Measurements from ENCODE around the gene OTOA.
"Not testable (repeated sequence)": the region's sequence is repeated elsewhere in the genome, so short reads cannot be mapped to it uniquely, and the experiment has no call there.

Gene OTOA

GRCh38 chr16:21663889-21664647 is at the start of gene OTOA:
OTOA (plus strand) TSS chr16:21663968; CDS start chr16:21678515, 14,547 bp downstream.
- no peak for DNase-seq (ENCODE audit: low spot score)

GRCh38 chr16:21614896-21615295 is 48.9 kb upstream of the OTOA start:
- DNase-seq (ENCODE audit: low spot score) = no peak

- DNase-seq (ENCODE audit: low spot score) = no peak
Observed at GRCh38 chr16:21617607-21618006, 46.2 kb upstream of the OTOA start.

DNA sequence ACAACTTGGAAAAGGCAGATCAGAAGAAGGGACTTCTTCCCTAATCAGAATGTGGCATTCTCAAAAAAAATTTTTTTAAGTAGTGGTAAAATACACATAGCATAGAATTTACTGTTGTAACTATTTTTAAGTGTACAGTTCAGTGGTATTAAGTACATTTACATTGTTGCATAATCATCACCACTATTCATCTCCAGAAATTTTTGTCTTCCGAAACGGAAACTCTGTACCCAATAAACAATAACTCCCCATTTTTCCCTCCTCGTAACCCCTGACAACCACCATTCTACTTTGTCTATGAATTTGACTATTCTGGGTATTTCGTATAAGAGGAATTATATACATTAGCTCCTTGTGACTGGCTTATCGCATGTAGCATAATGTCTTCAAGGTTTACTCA is 45.5 kb upstream of the OTOA start:
- no peak for DNase-seq (ENCODE audit: low spot score)

- DNase-seq (ENCODE audit: low spot score) = no peak
Observed at GRCh38 chr16:21619765-21620425, 43.9 kb upstream of the OTOA start.

DNA sequence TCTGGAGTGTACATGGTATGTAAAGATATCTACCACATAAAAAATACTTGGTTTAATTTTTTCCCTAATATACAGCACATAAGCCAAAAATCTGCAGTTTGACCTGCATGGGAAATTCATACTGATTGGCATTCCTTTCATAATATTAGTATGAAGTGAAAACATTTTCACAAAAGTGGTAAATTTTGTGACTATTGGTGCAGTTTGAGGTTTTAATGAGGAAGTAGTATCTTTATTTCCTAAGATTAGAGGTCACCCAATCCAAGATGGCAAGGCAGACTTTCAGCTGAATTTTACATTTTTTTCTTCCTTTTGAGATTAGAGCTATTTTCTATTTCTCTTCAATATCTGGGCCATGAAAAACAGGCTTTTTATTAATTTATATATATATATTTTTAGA is 43.2 kb upstream of the OTOA start:
- no peak for DNase-seq (ENCODE audit: low spot score)

DNA sequence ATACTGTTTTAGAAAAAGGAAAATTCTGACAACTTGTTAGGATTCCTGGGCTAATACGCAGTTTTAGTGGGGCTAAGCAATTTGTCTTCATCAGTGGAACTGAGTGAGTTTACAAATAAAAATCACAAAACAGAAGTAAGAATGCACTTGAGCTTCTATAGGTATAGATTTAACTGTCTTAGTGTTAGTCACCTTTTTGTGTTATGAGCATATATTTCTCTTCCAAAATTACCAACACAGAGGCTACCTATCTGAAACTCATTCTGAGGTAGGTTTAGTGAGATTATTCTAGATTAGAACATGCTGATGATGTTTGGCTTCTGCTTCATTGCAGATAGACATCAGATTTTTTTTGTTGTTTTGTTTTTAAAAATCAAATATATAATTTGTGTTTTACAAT is 41.2 kb upstream of the OTOA start:
- DNase-seq (ENCODE audit: low spot score) = no peak

GRCh38 chr16:21625026-21625425 is 38.7 kb upstream of the OTOA start:
- DNase-seq (ENCODE audit: low spot score) = no peak

DNA sequence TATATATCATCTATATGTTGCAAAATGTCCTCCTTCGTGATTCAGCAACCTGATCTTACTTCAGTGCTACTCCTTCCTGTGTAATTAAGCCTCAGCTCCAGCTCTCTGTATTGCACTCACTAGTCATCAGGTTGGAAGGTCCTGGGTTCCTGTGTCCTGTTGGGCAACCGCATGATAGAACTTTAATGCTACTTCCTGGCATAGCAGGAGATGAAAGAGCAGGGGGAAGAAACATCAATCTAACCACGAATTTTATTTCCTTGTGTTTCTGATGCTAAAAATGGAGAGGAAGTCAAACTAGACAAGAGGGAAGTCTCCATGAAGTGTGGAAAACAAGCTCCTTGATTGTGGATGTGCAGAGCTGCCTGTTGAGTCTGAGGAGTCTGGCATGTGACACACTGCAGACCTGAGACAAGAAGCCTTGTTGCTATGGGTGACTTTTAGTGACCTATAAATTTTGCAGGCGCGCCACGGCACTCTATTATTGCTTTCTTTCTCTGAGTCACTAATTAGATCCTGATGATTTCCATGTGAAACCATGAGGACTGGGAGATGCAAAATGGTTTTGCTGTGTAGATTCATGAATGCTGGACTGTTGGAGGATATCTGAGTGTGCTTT is 37.0 kb upstream of the OTOA start:
- DNase-seq (ENCODE audit: low spot score) = peak; percentile 68

DNA sequence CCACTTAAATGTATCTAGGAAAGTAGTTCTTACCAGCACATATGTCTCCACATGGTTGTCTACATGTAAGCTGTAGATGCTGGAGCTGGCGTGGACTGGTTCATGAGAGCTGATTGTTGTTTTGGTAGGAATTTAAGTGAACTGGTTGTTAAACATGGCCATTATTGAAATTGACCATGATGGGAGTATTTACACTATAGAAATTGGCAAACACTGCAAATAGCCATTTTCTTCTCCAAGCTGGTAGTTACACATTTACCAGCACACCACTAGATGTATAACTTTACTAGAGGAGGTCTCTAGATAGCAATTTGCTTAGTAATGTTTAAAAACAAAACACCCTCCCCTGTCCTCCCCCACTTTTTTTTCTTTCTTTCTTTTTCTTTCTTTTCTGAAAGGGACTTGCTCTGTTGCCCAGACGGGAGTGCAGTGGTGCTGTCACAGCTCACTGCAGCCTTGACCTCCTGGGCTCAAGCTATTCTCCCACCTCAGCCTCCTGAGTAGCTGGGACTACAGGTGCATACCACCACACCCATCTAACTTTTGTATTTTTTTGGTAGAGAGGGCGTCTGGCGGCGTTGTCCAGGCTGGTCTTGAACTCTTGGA is 35.5 kb upstream of the OTOA start:
- no peak for DNase-seq (ENCODE audit: low spot score)

- no peak for DNase-seq (ENCODE audit: low spot score)
Observed at GRCh38 chr16:21628772-21629171, 35.0 kb upstream of the OTOA start.

DNA sequence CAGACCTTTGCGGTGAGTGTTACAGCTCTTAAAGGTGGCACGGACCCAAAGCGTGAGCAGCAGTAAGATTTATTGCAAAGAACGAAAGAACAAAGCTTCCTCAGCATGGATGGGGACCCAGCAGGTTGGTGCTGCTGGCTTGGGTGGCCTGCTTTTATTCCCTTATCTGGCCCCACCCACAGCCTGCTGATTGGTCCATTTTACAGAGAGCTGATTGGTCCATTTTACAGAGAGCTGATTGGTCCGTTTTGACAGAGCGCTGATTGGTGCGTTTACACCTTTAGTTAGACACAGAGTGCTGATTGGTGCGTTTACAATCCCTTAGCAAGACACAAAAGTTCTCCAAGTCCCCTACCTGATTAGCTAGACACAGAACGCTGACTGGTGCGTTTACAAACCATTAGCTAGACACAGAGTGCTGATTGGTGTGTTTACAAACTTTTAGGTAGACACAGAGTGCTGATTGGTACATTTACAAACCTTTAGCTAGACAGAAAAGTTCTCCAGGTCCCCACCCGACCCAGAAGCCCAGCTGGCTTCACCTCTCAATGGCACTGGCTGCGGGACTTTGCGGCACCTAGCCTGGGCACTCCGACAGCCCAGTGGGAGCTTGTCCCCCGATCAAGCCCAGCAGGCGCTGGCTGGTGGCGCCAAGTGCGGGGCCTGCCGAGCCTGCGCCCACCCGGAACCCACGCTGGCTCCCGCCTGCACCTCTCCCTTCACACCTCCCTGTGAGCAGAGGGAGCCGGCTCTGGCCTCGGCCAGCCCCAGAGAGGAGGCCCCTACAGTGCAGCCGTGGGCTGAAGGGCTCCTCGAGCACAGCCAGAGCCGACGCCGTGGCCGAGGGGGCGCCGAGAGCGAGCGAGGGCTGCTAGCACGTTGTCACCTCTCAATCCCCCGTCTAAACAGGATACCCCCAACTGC is 33.9 kb upstream of the OTOA start:
- DNase-seq (ENCODE audit: low spot score) = not testable (repeated sequence)

DNA sequence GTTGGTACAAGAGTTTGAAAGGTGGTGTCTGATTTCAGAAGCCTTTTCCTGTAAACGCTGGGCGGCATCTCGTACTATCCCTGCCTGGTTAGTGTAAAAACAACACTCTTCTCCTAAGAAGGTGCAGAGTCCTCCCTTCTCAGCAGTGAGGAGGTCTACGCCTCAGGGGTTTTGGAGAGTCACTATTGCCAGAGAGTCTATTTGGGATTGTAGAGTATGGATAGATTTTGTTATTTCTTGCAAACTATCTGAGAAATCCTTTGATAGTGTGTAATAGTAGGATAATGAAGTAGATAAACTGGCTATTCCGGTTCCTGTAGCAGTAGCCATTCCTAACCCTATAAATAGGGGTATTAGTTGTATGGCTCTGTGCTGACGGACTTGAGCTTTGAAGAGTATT is 32.9 kb upstream of the OTOA start:
- not testable (repeated sequence) for DNase-seq (ENCODE audit: low spot score)

GRCh38 chr16:21631376-21631775 is 32.4 kb upstream of the OTOA start:
- not testable (repeated sequence) for DNase-seq (ENCODE audit: low spot score)

DNA sequence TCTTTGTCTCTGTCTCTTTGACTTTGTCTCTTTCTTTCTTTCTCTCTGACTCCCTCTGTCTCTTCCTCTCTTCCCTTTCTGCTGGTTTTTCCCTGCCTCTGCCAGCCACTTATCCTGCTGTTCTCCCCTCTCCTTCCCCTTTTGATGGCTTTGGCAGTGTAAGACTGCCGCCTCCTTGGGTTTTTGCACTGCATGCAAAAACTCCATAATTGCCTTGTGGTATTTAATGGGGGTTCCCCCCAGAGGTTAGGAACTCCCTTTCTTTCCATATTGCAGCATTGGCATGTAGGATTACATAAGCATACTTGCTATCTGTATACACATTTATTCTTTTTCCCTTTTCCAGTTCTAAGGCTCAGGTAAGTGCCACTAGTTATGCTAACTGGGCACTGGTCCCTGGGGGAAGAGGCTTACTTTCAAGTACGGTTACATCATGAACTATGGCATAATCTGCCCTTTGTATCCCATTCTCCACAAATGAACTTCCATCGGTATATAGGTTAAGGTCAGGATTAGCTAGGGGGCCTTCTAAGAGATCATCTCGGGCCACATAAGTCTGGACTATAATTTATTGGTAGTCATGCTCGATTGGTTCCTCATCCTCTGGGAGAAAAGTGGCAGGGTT is 31.7 kb upstream of the OTOA start:
- not testable (repeated sequence) for DNase-seq (ENCODE audit: low spot score)

GRCh38 chr16:21634216-21634615 is 29.6 kb upstream of the OTOA start:
- no peak for DNase-seq (ENCODE audit: low spot score)

- not testable (repeated sequence) for DNase-seq (ENCODE audit: low spot score)
Observed at GRCh38 chr16:21635694-21636093, 28.1 kb upstream of the OTOA start.

- DNase-seq (ENCODE audit: low spot score) = no peak
Observed at GRCh38 chr16:21637032-21637968, 26.5 kb upstream of the OTOA start.

GRCh38 chr16:21638573-21638975 is 25.2 kb upstream of the OTOA start:
- no peak for DNase-seq (ENCODE audit: low spot score)

- DNase-seq (ENCODE audit: low spot score) = no peak
Observed at GRCh38 chr16:21639493-21639892, 24.3 kb upstream of the OTOA start.

Data from pons (tissue), 1 donor.